Measurements from ENCODE around the gene EPAS1. TPM values are rescaled to one million over a fixed set of nuclear protein-coding genes. Genes with fewer than 3 reads are reported as not detected.

EPAS1 gene
- total RNA-seq, 1 experiment from 2014 or later = 106 TPM

DNA sequence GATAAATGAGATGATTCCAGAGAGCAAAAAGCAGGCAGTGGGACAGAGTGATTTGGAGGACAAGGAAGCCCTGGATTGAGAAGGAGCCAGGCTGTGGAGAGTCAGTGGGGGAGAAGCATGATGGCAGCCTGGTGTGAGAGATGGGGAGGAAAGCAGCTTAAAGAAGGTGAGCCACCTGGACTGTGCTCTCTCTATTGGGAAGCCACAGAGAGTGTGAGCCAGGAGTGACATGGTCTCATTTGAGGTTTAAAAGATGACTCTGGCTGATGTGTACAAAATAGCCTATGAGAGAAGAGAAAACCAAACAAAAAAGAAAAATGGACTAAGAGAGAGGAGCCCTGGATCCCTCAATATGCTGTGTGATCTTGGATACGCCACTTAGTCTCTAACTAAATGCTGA lies 12.9 kb upstream of the EPAS1 start:
- no peaks in the 10 kb centered on the region for H3K9me3 ChIP-seq (ENCODE audit: control insufficient read depth, insufficient read depth, low read depth, low read length)
- H3K27me3 ChIP-seq (ENCODE audit: control insufficient read depth, insufficient read depth, low read length) = no peaks in the 10 kb centered on the region
- H3K27ac ChIP-seq (ENCODE audit: low read length) = no peak overlapping the region
- TF ChIP-seq TCF7L2 (IDR thresholded peaks at IDR 0.05; ENCODE audit: low read depth, low read length) (no peak), SIN3A (IDR thresholded peaks at IDR 0.05; ENCODE audit: borderline replicate concordance, insufficient read depth, low read depth, low read length) (no peak), POLR2AphosphoS5 (IDR thresholded peaks at IDR 0.05; ENCODE audit: low read depth, low read length) (no peak), CTCF (IDR thresholded peaks at IDR 0.05) (no peak)
- TF ChIP-seq, protein P1, sequence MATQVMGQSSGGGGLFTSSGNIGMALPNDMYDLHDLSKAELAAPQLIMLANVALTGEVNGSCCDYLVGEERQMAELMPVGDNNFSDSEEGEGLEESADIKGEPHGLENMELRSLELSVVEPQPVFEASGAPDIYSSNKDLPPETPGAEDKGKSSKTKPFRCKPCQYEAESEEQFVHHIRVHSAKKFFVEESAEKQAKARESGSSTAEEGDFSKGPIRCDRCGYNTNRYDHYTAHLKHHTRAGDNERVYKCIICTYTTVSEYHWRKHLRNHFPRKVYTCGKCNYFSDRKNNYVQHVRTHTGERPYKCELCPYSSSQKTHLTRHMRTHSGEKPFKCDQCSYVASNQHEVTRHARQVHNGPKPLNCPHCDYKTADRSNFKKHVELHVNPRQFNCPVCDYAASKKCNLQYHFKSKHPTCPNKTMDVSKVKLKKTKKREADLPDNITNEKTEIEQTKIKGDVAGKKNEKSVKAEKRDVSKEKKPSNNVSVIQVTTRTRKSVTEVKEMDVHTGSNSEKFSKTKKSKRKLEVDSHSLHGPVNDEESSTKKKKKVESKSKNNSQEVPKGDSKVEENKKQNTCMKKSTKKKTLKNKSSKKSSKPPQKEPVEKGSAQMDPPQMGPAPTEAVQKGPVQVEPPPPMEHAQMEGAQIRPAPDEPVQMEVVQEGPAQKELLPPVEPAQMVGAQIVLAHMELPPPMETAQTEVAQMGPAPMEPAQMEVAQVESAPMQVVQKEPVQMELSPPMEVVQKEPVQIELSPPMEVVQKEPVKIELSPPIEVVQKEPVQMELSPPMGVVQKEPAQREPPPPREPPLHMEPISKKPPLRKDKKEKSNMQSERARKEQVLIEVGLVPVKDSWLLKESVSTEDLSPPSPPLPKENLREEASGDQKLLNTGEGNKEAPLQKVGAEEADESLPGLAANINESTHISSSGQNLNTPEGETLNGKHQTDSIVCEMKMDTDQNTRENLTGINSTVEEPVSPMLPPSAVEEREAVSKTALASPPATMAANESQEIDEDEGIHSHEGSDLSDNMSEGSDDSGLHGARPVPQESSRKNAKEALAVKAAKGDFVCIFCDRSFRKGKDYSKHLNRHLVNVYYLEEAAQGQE (IDR thresholded peaks at IDR 0.05; ENCODE audit: insufficient read depth in 1 of 2, low read depth in 2 of 2, low read length in 1 of 2) = no peak
- ATAC-seq = no peak
- BruUV-seq (replicated peaks) = no TSS peak
- CTCF ChIA-PET = no interaction called here
- no peak for DNase-seq (ENCODE audit: low read depth, low spot score)
- intact Hi-C loops (cut with micrococcal nuclease; ENCODE audit: unreplicated experiment) = no loop called here
- H3K4me1 ChIP-seq (ENCODE audit: control insufficient read depth, insufficient read depth, low read length) = no peaks in the 10 kb centered on the region
- H3K4me3 ChIP-seq (ENCODE audit: low read depth in 2 of 2, low read length in 2 of 2) = no peak overlapping the region
- POLR2A ChIA-PET = no interaction called here
- H3K36me3 ChIP-seq (ENCODE audit: control insufficient read depth, insufficient read depth, low read length) = no peaks in the 10 kb centered on the region
- in situ Hi-C loops (cut with HindIII; ENCODE audit: low pct_unique_long_range_greater_than_20kb, low sequenced_read_pairs) = no loop called here

DNA sequence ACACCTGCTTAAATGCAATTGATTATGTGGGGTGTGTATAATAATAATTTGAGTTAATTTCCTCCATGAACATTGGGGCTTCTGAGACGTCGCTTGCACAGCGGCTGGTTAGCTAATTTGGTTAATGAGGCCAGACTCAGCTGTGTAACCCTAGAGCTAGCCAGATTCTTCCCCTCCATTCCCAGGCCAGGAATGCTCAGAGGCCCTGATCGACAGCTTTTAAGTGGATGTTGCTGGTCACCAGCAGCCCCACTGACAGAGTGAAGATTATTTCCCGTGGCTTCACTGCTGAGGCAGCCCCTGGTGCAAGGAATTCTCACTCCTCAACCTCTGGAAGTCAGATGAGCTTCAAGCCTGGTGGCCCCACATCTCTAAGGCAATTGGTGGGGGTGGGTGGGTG lies 12.4 kb upstream of the EPAS1 start:
- ATAC-seq (no peak), DNase-seq (ENCODE audit: low read depth, low spot score) (no peak)
- no peaks in the 10 kb centered on the region for H3K4me1 ChIP-seq (ENCODE audit: control insufficient read depth, insufficient read depth, low read length)
- H3K9me3 ChIP-seq (ENCODE audit: control insufficient read depth, insufficient read depth, low read depth, low read length) = no peaks in the 10 kb centered on the region
- H3K27me3 ChIP-seq (ENCODE audit: control insufficient read depth, insufficient read depth, low read length) = no peaks in the 10 kb centered on the region
- in situ Hi-C loops (cut with HindIII; ENCODE audit: low pct_unique_long_range_greater_than_20kb, low sequenced_read_pairs) (no loop called here), intact Hi-C loops (cut with micrococcal nuclease; ENCODE audit: unreplicated experiment) (no loop called here)
- no peaks in the 10 kb centered on the region for H3K36me3 ChIP-seq (ENCODE audit: control insufficient read depth, insufficient read depth, low read length)
- ChIA-PET CTCF (no interaction called here), POLR2A (no interaction called here)
- TF ChIP-seq, protein P1 (IDR thresholded peaks at IDR 0.05; ENCODE audit: insufficient read depth in 1 of 2, low read depth in 2 of 2, low read length in 1 of 2) = no peak
- no peak for TF ChIP-seq POLR2AphosphoS5 (IDR thresholded peaks at IDR 0.05; ENCODE audit: low read depth, low read length)
- TF ChIP-seq TCF7L2 (IDR thresholded peaks at IDR 0.05; ENCODE audit: low read depth, low read length) = no peak
- no peak for TF ChIP-seq CTCF (IDR thresholded peaks at IDR 0.05)
- TF ChIP-seq SIN3A (IDR thresholded peaks at IDR 0.05; ENCODE audit: borderline replicate concordance, insufficient read depth, low read depth, low read length) = no peak
- no TSS peak for BruUV-seq (replicated peaks)
- no peak overlapping the region for H3K4me3 ChIP-seq (ENCODE audit: low read depth in 2 of 2, low read length in 2 of 2)
- H3K27ac ChIP-seq (ENCODE audit: low read length) = no peak overlapping the region

All from Panc1 (cell line).